SJSA1 (cell line): ENCODE results near the gene BAIAP3. TPM values are rescaled to one million over a fixed set of nuclear protein-coding genes. Genes with fewer than 3 reads are reported as not detected.

Source experiments
- DNase-seq, 2 experiments: peaks; one replicate each; pipeline ENCODE4 v3.0.0-alpha.2; 2015 to 2020; ENCODE audit warnings: low spot score in 2 of 2, low read depth in 1 of 2
- H3K27ac ChIP-seq: fragments of 250-450 bp; sonication (Bioruptor Pico); 2 replicates; pipeline ENCODE4 v1.5.1; 2020; ENCODE audit warnings: mild to moderate bottlenecking, moderate library complexity
- H3K27me3 ChIP-seq: fragments of 250-450 bp; sonication (Bioruptor Pico); replicated peaks from 2 replicates; pipeline ENCODE4 v1.5.1; 2020; ENCODE audit warnings: mild to moderate bottlenecking, moderate library complexity
- H3K36me3 ChIP-seq: fragments of 250-450 bp; sonication (Bioruptor Pico); 2 replicates; pipeline ENCODE4 v1.5.1; 2020; ENCODE audit warnings: mild to moderate bottlenecking
- H3K4me1 ChIP-seq: fragments of 250-450 bp; sonication (Bioruptor Pico); replicated peaks from 2 replicates; pipeline ENCODE4 v1.6.1; 2021; ENCODE audit warnings: mild to moderate bottlenecking
- H3K4me3 ChIP-seq: fragments of 250-450 bp; sonication (Bioruptor Pico); 2 replicates; pipeline ENCODE4 v1.5.1; 2020; ENCODE audit warnings: mild to moderate bottlenecking
- H3K9me3 ChIP-seq: fragments of 250-450 bp; sonication (Bioruptor Pico); replicated peaks from 2 replicates; pipeline ENCODE4 v1.5.1; 2020; ENCODE audit warnings: mild to moderate bottlenecking
- total RNA-seq: library from RNA; depleted of rRNA; stranded (reverse); fragments of >200 nt; shearing (Covaris generic); gene quantifications from 2 replicates; pipeline ENCODE4 v1.2.3, GENCODE V29; 2014; rRNA removed

The BAIAP3 gene
- total RNA-seq, 1 experiment from 2014 or later: 1.2 TPM

DNA sequence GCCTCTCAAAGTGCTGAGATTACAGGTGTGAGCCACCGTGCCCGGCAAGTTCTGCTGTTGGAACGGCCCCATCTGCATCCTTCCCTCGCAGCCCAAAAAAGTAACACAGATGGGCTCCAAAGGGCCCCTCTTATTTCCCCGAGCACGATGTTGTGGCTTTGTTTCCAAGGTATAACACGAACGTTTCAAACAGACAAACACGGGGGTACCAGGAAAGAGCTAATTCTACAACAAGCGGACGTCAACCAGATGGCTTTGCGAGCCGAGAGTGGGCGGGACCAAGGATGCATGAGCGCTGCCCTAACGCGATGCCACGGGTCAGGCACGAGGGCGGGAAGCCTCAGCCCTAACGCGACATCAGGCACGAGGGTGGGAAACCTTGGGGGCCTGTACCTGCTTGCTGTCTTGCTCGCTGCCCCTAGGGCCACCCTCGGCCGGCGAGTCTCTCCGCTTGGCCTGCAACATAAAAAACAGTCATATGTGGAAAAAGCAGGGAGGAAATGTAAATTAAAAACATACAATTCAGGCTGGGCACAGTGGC lies 56.9 kb downstream of the BAIAP3 start:
- H3K27me3 ChIP-seq: no peaks in the 10 kb centered on the region
- no peak overlapping the region for H3K27ac ChIP-seq
- no peak overlapping the region for H3K4me3 ChIP-seq
- no peak for DNase-seq
- no peaks in the 10 kb centered on the region for H3K9me3 ChIP-seq
- no peaks in the 10 kb centered on the region for H3K36me3 ChIP-seq
- H3K4me1 ChIP-seq: no peaks in the 10 kb centered on the region

GRCh38 chr16:1392826-1393225 lies 59.4 kb downstream of the BAIAP3 start:
- Histone ChIP-seq H3K27ac (no peak overlapping the region), H3K36me3 (no peaks in the 10 kb centered on the region), H3K4me3 (no peak overlapping the region), H3K9me3 (no peaks in the 10 kb centered on the region), H3K4me1 (no peaks in the 10 kb centered on the region), H3K27me3 (no peaks in the 10 kb centered on the region)
- DNase-seq: no peak

GRCh38 chr16:1393613-1394176 lies 60.2 kb downstream of the BAIAP3 start:
- DNase-seq: no peak
- Histone ChIP-seq H3K27ac (no peak overlapping the region), H3K4me1 (no peaks in the 10 kb centered on the region)

DNA sequence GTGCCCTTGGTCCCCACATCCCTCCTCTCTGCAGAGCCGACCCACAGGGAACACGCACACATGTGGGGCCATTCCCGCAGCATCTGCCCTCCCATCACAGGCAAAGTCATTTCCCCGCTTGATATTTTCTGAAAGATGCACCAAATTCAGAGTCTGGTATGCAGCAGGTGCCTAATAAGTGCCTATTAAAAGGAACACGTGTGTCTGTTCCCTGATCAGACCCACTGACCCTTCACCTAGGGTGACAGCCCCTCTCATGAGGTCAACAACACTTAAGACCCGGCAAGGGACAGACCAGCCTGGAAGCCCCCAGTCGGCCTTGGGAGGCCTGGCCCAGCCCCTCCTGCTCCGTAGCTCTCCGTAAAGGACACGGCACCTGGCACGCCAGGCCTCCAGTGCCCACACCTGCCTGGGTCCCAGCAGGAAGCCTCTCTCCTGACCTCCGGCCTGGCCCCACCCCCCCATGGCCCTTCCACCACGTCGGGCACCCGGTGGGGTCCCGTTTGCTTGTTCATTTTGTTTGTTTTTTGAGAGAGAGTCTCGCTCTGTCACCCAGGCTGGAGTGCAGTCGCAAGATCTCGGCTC lies 61.0 kb downstream of the BAIAP3 start:
- no peaks in the 10 kb centered on the region for H3K4me1 ChIP-seq
- no peak for DNase-seq
- H3K9me3 ChIP-seq: no peaks in the 10 kb centered on the region
- no peaks in the 10 kb centered on the region for H3K27me3 ChIP-seq
- H3K4me3 ChIP-seq: no peak overlapping the region
- no peak overlapping the region for H3K27ac ChIP-seq
- H3K36me3 ChIP-seq: no peaks in the 10 kb centered on the region

More at GRCh38 chr16:1393613-1394176, 60.2 kb downstream of the BAIAP3 start:
- H3K4me3 ChIP-seq: no peak overlapping the region
- H3K36me3 ChIP-seq: no peaks in the 10 kb centered on the region
- H3K27me3 ChIP-seq: no peaks in the 10 kb centered on the region
- H3K9me3 ChIP-seq: no peaks in the 10 kb centered on the region

DNA sequence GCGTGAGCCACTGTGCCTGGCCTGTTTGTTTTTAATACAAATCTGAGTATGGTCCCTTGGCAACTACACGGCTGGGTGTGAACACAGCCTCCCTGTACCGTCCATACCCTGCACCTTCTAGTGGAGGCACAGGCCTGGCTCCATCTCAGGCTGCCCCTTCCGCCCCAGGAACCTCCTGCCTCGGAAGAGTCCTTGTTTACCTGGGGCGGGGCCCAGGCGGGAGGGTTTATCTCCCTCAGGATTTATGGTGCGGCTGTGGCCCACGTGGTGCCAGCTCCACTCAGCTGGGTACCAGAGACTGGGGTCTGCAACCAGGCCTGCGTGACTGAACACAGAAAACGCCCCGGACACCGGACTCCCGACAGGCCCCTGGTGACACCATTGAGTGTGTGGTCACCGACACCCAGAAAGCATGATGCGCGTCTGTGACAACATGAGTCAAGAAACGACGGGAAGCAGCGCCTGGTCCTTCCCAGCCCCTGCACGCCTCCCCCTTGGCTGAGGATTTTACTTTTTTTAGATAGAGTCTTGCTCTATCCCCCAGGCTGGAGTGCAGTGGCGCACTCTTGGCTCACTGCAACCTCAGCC lies 62.1 kb downstream of the BAIAP3 start:
- Histone ChIP-seq H3K36me3 (no peaks in the 10 kb centered on the region), H3K9me3 (no peaks in the 10 kb centered on the region), H3K27me3 (no peaks in the 10 kb centered on the region), H3K4me1 (no peaks in the 10 kb centered on the region), H3K27ac (no peak overlapping the region), H3K4me3 (no peak overlapping the region)
- DNase-seq: no peak

DNA sequence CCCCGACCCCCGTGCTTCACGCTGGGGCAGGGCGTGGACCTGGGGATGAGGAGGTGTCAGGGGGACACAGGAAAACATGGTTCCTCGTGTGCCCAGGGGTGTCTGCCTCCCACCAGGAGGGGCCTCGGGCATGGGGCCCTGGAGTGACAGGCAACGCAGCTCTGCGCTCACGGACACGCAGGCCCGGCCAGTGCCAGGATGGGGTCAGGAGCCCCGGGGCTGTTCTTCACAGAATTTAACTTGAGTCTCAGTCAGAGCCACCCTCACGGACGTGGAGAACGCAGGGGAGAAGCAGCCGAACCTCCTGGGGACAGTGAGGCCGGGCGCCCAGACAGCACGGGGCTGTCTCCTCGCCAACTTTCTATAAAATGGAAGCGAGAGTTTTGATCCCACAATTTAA lies 64.3 kb downstream of the BAIAP3 start:
- DNase-seq: no peak
- no peaks in the 10 kb centered on the region for H3K36me3 ChIP-seq
- no peaks in the 10 kb centered on the region for H3K9me3 ChIP-seq
- no peaks in the 10 kb centered on the region for H3K4me1 ChIP-seq
- H3K4me3 ChIP-seq: no peak overlapping the region
- no peaks in the 10 kb centered on the region for H3K27me3 ChIP-seq
- H3K27ac ChIP-seq: no peak overlapping the region

DNA sequence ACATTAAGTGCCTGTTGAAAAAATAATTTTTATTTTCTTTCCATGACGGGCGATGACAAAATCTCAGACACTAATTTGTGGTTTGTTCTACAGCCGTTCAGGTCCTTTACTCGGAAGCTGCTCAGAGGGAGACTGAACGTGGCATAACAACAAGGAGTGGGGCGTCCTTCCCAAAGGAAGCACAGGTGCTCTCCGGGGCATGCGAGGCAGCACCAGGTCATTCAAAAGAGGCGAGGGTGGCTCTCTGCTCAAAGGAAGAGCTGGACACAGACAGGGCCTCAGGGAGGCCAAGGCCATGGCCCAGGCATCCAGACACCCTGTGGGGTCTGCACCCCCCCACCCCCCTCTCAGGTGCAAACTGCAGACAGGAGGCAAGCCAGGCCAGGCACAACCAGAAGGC lies 64.9 kb downstream of the BAIAP3 start:
- H3K4me1 ChIP-seq: no peaks in the 10 kb centered on the region
- DNase-seq: no peak
- H3K4me3 ChIP-seq: no peak overlapping the region
- H3K27ac ChIP-seq: no peak overlapping the region
- no peaks in the 10 kb centered on the region for H3K27me3 ChIP-seq
- no peaks in the 10 kb centered on the region for H3K36me3 ChIP-seq
- H3K9me3 ChIP-seq: no peaks in the 10 kb centered on the region

Other genes starting within 250 kb of the BAIAP3 start
- not detected in 2 replicates for gene C1QTNF8, start 237.4 kb upstream of the BAIAP3 start, total RNA-seq
- gene CACNA1H, start 180.5 kb upstream of the BAIAP3 start, total RNA-seq: not detected in 2 replicates
- gene TPSG1, start 108.4 kb upstream of the BAIAP3 start, total RNA-seq: not detected in 2 replicates
- gene TPSB2, start 103.5 kb upstream of the BAIAP3 start, total RNA-seq: not detected in 2 replicates
- gene TPSAB1, start 92.9 kb upstream of the BAIAP3 start, total RNA-seq: not detected in 2 replicates
- not detected in 2 replicates for gene TPSD1, start 77.6 kb upstream of the BAIAP3 start, total RNA-seq
- 45.2 and 77.4 TPM in 2 replicates for gene UBE2I, start 24.0 kb upstream of the BAIAP3 start, total RNA-seq
- gene TSR3, start 18.2 kb downstream of the BAIAP3 start, total RNA-seq: 110 and 166 TPM in 2 replicates
- 45.9 and 60.7 TPM in 2 replicates for gene GNPTG, start 18.3 kb downstream of the BAIAP3 start, total RNA-seq
- 17.7 and 23.0 TPM in 2 replicates for gene UNKL, start 81.1 kb downstream of the BAIAP3 start, total RNA-seq
- gene UQCC4, start 87.1 kb downstream of the BAIAP3 start, total RNA-seq: 25.3 and 25.6 TPM in 2 replicates
- gene PERCC1, start 97.4 kb downstream of the BAIAP3 start, total RNA-seq: not detected in 2 replicates
- not detected in 2 replicates for gene CCDC154, start 110.9 kb downstream of the BAIAP3 start, total RNA-seq
- 19.8 and 26.6 TPM in 2 replicates for gene CLCN7, start 141.4 kb downstream of the BAIAP3 start, total RNA-seq
- not detected in 2 replicates for gene PTX4, start 155.3 kb downstream of the BAIAP3 start, total RNA-seq
- gene TELO2, start 159.7 kb downstream of the BAIAP3 start, total RNA-seq: 19.7 and 21.9 TPM in 2 replicates
- 0.29 and 0.91 TPM in 2 replicates for gene TMEM204, start 200.0 kb downstream of the BAIAP3 start, total RNA-seq